GM19455 (cell line): Measurements from ENCODE around the gene SERHL2.
A peak's percentile ranks its signal among the peaks of the same experiment; 100 is the strongest.
"Not testable (repeated sequence)": the region's sequence is repeated elsewhere in the genome, so short reads cannot be mapped to it uniquely, and the experiment has no call there.

Experiments
- ATAC-seq: cut with Tn5 transposase; IDR thresholded peaks from one replicate; pipeline ENCODE4 v1.9.1; 2021; ENCODE audit not compliant: unreplicated experiment

The SERHL2 gene

DNA sequence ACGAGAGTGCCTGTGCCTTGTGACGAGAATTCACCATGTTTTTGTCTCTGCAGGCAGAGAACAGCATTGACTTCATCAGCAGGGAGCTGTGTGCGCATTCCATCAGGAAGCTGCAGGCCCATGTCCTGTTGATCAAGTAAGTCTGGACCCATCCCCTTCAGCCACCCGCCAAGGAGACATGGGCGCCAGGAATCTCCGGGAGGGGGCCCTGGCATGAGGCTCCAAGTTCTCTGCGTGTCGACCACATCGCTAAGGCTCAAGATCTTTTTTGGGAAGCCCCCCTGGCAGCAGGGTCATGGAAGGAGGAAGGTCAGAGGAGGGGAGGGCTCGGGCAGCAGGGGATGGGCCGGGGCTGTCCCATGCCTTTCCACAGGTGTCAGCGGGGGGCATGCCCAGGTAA lies 17.3 kb downstream of the SERHL2 start:
- not testable (repeated sequence) for ATAC-seq

DNA sequence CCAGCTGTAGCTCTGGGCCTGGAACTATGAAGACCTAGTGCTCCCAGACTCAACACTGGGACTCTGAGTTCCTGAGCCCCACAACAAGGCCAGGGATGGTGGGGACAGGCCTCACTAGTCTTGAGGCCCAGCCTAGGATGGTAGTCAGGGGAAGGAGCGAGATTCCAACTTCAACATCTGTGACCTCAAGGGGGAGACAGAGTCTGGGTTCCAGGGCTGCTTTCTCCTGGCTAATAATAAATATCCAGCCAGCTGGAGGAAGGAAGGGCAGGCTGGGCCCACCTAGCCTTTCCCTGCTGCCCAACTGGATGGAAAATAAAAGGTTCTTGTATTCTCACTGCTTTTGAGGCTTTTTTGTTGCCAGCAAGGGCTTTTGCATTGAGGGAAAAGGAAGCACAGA lies 20.3 kb downstream of the SERHL2 start:
- ATAC-seq, result not testable (repeated sequence)

DNA sequence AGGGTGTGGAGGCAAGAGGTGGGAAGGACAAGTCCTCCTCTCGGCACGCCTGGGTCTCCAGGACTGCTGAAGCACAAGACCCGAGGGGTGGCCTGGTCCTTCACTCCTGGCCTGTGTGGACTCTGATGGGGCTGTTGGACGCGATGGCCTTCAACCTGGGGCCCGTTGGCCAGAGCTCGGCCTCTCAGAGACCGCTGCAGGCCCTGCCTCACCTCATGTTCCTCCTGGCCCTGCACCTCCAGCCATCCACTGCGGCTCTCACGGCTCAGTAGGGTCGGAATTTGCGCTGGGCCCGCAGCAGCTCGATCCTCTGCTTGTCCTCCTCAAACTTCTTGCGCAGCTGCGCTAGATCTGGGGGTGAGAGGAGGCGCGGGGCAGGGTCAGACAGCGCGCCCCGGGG lies 20.7 kb downstream of the SERHL2 start:
- not testable (repeated sequence) for ATAC-seq

DNA sequence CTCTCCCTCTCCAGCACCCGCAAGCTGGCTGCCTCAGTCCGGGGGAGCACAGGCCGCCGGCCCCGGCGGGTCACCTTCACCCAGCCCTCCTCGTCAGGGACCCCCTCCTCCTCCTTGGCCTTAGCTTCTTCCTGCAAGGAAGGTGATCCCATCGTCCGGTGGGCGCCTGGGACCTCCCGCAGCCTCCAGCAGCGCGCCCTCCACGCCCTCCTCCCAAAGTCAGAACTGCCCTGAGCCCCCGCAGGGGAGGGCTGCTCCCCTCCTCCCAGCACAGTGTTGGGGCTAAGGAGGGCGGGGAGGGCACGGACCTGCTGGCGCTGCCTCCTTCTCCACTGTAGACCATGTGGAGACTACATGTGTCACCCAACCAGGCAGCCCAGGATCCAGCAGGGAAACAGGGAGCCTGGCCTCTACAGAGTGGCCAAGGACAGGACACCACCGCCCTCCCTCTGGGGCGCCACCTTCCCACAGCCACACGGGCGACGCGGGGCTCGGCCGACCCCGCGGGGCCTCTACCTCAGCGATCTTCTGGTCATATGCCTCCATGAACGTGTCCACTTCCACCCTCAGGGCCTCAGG lies 22.3 kb downstream of the SERHL2 start:
- ATAC-seq, result not testable (repeated sequence)

DNA sequence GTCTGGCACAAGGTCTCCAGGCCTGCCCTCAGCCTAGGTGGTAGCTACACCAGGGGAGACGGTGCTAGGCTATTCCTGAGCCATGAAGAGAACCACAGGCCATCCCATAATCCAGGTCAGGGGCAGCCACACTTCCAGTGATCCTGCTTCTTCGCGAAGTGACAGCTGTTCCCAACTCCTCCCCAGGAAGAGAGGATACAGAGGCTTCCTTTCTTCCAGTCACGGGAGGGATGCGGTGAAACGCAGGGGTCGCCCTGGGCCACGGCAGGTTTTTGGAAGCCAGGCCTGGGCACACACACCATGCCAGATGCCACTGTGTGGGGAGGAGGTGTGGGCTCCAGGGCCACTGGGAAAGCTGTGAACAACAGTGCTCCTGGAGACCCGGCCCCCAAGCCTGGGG lies 23.4 kb downstream of the SERHL2 start:
- not testable (repeated sequence) for ATAC-seq

DNA sequence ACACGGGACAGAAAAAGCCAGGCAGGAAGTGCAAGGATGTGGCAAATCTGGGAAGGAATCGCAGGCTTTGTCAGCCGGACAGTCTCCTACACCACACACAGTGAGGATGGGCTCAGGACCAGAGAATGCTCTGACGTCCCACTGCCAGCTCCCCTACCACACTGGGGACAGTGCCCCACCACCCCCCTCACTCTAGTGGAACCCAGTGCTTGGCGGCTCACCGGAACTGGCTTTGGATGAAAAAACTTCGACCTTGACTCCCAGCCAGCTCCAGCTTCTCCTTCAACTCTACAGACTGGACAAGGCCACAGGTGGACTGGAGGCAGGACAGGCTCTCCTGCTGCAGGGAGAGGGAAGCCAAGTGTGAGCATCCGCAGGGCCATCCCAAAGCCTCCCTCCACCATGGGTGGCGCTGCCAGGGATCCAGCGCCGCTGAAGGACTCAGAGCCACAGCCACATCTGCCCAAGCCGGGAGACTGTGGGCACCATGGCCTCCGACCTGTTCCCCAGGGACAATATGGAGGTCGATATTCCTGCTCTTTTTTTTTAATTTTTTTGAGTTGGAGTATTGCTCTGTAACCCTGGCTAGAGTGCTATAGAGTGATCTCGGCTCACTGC lies 24.0 kb downstream of the SERHL2 start:
- ATAC-seq, result no peak

DNA sequence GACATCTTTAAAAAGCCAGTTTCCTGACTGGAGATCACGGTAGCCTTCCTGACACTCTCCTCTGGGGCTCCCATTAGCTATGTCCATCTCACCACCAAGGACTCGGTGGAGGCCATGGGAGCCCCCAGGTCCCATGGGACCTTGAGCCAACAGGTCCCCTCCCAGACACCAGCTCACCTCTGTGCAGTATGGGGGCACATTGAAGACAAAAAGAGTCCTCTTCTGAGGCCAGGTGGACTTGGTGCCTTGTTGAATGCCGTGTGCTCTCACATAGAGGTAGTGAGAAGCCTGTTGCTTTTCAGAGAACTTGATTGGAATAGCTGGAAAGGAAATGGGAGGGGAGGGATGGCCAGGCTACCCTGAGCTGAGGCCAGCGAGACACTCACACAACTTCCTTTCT lies 26.3 kb downstream of the SERHL2 start:
- not testable (repeated sequence) for ATAC-seq

DNA sequence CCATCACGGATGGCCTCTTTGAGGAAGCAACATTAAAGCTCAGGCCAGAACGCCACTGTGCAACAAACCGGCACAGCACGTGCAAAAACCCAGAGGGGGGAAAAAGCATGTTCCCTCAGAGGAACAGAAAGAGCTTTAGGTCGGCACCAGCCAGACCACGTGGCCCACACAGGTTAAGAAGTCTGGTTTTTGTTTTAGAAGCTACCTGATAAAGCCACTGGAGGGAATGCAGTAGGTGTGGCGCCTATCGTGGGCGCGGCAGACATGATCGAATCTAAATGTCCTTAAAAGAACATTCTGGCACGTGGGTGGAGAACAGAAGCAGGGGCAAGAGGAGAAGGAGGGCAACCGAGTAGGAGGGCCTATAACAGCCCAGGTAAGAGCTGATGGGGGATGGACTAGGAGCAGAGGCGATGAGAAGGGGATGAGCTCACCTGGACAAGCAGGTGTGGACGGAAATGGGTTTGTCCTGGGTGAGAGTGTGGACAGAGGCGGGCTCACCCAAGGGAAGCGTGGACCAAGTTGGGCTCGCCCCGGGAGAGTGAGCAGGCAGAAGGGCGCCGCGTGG lies 27.5 kb downstream of the SERHL2 start:
- ATAC-seq, result peak; percentile 27

DNA sequence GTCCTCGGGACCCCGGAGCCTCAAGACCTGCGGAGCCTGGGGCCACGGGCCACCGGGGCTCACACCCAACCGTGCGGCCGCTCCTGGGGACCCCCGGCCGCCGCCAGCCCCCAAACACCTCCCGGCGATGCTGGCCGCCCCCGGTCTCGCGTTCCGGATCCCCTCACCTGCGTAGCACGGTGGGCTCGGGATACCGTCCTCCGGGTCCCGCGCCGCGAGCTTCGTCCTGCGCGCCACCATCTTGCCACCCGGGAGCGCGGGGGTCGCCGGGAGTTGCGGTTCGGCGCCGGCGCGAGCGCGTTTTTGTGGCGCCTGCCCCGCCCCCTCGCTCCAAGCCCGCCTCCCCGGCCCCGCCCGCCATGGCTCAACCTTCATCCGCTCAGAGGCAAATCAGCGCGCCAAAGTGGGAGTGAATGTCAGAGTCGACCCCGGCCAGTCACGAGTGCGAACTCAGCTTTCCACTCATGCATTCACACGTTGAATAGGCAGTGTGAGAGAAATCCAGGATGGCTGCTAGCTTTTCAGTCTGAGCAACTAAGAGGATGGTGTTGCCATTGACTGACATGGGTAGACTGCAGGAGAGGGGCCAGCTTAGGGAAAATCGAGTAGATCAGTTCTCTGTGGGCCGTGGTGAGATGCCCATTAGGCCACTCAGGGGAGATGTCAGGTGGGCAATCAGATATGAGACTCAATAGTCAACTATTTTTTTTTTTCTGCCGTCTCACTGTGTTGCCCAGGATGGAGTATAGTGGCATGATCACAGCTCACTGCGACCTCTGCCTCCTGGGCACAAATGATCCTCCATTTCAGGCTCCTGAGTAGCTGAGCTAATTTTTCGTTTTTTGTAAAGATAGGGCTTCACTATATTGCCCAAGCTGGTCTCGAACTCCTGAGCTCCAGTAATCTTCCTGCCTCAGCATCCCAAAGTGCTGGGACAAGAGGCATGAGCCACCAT lies 28.3 kb downstream of the SERHL2 start:
- peak; percentile 70 for ATAC-seq

DNA sequence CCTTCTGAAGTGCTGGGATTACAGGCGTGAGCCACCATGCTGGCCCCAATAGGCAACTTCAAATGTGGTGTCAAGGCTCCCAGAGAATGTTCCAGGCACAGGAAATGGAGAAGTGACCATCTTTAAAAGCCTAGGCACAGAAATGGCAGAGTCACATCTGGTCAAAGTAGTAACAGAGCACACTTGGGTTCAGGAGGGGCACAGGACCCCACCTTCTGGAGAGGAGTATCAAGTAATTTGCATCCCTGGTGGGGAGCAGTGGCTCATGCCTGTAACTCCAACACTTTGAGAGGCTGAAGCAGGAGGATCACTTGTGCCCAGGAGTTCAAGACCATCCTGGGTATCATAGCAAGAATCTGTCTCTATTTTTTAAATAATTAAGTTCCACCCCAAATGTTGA lies 29.2 kb downstream of the SERHL2 start:
- ATAC-seq, result no peak

DNA sequence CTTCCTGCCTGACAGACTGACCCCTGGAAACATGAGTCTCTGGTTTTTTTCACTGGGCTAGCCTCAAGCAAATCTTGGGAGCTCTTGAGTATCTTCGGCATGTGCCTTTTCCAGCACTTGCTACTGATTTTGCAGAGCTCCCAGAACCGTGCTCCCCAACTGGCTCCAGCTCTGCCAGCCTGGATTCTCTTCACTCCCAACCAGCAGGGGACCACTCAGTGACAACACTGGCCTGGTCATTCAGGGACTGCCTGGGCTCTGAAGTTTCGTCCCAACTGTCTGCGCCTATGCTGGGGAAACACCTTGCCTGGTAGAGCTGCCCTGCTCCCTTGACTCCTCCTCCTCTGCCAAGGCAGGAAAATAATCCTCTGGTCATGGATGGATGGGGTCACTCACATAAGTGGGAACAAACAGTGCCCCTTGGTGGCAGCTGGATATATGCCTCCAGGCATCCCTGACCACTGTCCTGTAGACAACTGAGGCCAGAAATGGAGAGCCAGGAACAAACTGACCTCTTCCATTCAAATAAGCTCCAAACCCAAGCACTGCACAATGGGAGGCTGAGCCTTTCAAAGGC lies 30.7 kb downstream of the SERHL2 start:
- ATAC-seq, result no peak

DNA sequence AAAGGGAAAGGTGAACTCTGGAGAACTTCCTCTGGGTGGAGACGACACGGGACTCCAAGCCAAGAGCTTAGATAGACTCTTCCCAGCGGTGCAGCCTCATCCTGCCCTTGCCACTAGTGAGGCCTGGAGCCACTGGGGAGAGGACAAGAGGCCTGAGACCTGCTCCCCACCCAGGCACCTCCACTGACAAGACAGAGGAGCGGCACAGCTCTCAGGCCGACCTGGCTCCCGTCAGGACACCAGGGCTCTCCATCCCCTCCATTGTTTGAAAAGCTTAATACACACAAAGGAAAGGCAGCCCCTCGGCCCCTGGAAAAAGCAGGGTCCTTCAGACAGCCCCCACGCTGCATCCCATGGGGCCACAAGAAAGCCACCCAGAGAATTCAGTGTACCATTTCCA lies 31.3 kb downstream of the SERHL2 start:
- ATAC-seq, result no peak

DNA sequence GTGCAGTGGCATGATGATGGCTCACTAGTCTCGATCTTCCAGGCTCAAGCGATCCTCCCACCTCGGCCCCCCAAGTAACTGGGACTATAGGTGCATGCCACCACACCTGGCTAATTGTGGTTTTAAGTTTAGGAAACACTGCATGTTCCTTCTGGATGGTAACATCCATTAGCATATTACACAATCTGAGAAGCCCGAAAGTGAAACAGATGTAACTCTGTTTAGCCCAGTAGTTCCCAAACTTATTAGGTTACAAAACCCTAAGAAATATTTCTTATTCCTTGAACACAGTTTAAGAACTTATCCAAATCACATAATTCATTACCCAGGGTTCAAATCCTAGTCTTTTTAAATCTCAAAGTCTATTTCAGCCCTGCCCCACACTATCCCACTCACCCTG lies 32.6 kb downstream of the SERHL2 start:
- no peak for ATAC-seq

DNA sequence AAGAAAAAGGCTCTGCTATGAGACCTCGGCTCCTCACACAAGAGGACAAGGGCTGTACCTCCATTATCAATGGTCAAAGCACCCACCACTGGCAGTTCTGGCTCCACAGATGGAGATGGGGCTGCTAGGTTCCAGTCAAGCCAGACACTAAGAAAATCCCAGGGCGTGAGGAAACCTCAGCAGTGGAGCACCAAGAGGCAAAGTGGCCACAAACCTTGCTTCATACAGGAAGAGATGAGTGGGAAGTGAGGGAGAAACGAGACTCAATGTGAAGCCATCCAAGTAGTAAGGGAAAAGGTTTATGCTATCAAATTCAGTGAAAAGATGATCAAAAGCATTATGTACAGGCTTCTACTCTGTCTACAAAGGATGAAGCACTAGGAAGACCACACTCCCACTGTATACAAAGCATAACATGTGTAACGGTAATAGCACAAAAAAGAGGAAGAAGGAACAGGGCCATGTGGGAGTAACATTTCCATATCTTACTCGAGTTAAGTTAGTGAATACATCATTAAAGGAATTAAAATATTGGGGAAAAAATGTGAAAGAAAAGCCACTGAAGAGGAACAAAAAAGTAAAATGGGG lies 33.9 kb downstream of the SERHL2 start:
- no peak for ATAC-seq

DNA sequence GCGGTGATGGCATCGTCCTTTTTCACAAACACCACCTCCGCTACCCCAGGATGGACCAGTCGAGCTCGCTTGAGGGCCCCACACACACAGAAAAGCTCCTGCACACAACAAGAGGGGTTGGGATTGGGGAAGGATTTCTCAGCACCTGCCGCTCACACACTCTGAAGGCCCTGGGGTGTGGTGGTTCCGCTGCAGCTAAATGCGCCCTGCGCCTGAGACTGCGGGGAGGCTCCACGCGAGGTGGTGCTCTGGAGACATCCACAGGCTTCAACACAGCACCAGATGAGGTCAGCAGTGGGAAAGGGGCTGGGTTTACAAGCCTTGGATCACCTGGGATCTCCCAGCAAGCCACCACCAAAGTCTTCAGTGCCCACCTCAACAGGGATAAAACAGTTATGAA lies 38.2 kb downstream of the SERHL2 start:
- no peak for ATAC-seq

DNA sequence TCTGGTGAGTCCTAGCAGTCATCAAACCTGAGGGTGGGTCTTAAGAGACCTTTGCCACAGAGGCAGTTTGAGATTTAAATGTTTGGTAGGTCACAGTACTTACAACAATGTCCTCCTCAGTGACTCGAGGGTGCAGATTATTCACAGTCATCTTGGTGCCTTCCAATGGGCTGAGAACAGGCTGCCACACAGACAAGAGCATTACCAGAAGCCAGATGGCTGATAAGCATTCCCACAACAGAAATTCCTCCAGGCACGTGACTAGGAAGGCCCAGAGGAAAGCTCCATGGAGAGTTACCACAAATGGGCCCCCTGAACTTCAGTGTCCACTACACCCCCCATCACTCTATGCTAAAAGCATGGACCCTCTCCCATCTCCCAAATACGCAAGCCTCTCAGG lies 41.7 kb downstream of the SERHL2 start:
- no peak for ATAC-seq

DNA sequence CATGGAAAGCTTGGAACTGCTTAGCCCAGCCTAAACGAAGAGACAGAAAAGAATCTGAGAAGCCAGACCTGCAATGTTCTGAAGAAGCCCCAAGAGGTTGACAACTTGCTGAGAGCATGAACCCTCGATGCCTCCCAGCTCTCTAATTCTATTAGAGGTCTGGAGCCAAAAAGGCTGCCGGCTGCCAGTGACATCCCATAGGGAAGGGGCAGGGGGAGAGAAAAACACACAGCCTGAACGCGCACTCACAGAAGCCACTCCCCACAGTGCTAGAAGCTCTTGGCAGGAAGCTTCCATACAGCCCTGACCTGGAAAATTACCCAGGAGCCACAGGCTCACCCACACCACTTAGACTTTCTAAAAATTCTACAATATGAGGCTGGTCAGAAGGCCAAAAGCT lies 42.6 kb downstream of the SERHL2 start:
- ATAC-seq, result no peak

DNA sequence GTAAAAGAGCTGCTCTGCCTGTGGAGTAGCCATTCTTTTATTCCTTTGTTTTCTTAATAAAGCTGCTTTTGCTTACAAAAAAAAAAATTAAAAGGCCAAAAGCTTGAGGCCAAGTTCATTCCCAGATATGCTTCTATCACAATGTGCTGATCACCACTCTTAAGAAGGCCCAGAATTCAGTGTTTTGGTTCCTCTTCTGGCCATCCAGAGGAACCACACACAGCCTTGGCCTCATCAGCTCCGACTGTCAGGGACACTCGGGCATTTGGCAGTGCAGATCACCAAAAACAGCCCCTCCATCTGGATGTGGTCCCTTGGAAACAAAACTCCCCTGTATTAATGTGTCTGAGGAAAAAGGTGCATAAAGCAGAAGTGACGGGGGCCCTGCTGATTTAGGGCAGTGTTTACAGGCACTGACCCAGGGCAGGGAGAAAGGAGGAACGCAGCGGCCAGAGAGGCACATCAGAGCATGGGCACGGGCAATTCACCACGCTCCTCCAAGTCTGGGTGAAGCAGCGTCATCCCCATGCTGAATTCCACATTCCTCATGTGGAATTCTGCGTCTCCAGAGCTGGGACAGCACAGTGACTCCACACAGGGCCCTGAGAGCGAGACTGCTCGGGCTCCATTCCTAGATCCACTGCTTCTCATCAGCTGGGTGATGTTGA lies 43.2 kb downstream of the SERHL2 start:
- no peak for ATAC-seq

DNA sequence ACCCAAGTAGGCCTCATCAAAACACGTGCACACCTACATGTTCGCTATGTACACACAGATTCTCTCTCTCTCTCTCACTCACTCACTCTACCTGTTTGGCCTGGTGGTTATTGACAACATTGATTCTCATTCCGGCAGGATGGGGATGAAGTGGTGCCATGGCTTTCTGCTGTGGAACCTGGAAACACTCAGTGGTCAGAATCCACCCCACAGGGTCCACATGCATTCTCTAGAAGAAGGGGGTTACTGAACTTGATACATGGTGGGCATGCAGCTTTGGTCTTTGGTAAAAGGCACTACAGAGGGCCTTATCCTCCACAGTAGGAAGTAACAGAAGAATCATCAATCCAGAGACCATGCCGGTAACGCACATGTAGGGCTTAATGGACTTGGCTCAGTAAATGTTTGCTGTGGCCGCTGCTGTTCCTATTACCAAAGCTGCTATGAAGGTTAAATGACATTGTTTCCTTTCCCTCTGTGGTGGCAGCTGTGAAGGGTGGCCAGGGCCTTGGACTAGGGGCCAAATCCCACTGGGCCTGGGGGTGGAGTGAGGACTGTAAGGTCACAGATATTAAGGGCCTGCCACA lies 48.2 kb downstream of the SERHL2 start:
- ATAC-seq, result no peak

DNA sequence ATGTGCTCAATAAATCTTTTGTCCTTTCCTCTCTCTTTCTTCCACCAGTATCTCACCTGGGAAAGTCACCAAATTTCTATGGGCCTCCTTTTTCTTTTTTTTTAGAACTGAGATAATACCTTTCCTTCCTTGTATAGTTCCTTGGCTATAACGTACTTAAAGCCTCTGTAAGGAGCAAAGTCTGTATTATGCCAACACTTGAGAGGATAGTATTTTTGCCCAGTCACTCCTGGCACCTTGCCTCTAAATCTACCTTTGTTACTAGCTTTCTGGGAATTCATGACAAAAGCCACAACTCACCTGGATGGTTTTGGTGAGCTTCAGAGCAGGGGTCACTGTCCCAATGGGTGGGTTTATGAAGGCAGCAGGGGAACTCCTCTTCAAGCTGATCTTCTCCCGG lies 48.7 kb downstream of the SERHL2 start:
- ATAC-seq, result no peak
